K562 (cell line): ENCODE results near the gene ZCCHC14. TPM values are rescaled to one million over a fixed set of nuclear protein-coding genes. Genes with fewer than 3 reads are reported as not detected.

ENCODE experiments used
- ATF7 ChIP-seq: fragments of 450-650 bp; IDR thresholded peaks from 2 replicates; pipeline ENCODE4 v1.7.1; 2014; ENCODE audit warnings: mild to moderate bottlenecking, moderate library complexity
- BRD9 ChIP-seq: fragments of 450-650 bp; IDR thresholded peaks from 2 replicates; pipeline ENCODE4 v1.6.1; 2018; ENCODE audit warnings: low read depth; ENCODE audit not compliant: partially characterized antibody
- CC2D1A ChIP-seq: fragments of 450-650 bp; IDR thresholded peaks from 2 replicates; pipeline ENCODE4 v1.6.1; 2017; ENCODE audit warnings: mild to moderate bottlenecking
- CHD4 ChIP-seq: fragments of 200-600 bp; sonication (generic); IDR thresholded peaks from 3 replicates; pipeline ENCODE4 v1.6.1; 2012; ENCODE audit warnings: low read depth, mild to moderate bottlenecking, mixed read lengths, low read length, inconsistent platforms; ENCODE audit not compliant: insufficient read depth, insufficient replicate concordance, poor library complexity, severe bottlenecking
- DDX20 ChIP-seq: fragments of 450-650 bp; IDR thresholded peaks from 2 replicates; pipeline ENCODE4 v1.6.1; 2016; ENCODE audit warnings: missing genetic modification characterization, low read depth, mild to moderate bottlenecking, missing compliant biosample characterization, moderate library complexity
- EP400 ChIP-seq: fragments of 450-650 bp; IDR thresholded peaks from 2 replicates; pipeline ENCODE4 v1.6.1; 2017; ENCODE audit warnings: antibody characterized with exemption, mild to moderate bottlenecking, moderate library complexity
- KDM1A ChIP-seq, 2 experiments: fragments of 450-650 bp; IDR thresholded peaks; 2 replicates each; pipeline ENCODE4 v1.6.1; 2016; ENCODE audit warnings: mild to moderate bottlenecking in 2 of 2
- MITF ChIP-seq: IDR thresholded peaks from 2 replicates; pipeline ENCODE4 v1.6.1; 2014; ENCODE audit warnings: antibody characterized with exemption
- NCOA6 ChIP-seq: fragments of 450-650 bp; IDR thresholded peaks from 2 replicates; pipeline ENCODE4 v1.6.1; 2017; ENCODE audit warnings: mild to moderate bottlenecking
- NRF1 ChIP-seq, 2 experiments: fragments of 450-650 bp; IDR thresholded peaks in 1 of 2; conservative IDR thresholded peaks in 1 of 2; 2 replicates each; pipeline ENCODE4 v1.6.1; 2014; ENCODE audit warnings: mild to moderate bottlenecking in 2 of 2
- PATZ1 ChIP-seq: fragments of 250-450 bp; sonication (Bioruptor Pico); IDR thresholded peaks from 2 replicates; pipeline ENCODE4 v1.5.0; 2020; ENCODE audit warnings: mild to moderate bottlenecking, borderline replicate concordance
- POLR2G ChIP-seq: fragments of 200-400 bp; formaldehyde crosslinking; IDR thresholded peaks from 2 replicates; pipeline ENCODE4 v1.6.1; 2017; ENCODE audit warnings: low read depth, mild to moderate bottlenecking, antibody characterized with exemption, low read length, moderate library complexity
- RHOXF2B ChIP-seq: fragments of 250-450 bp; sonication (Bioruptor Pico); conservative IDR thresholded peaks from 2 replicates; pipeline ENCODE4 v1.5.1; 2021
- SOX6 ChIP-seq: fragments of 450-650 bp; IDR thresholded peaks from 2 replicates; pipeline ENCODE4 v1.6.1; 2014; ENCODE audit warnings: mild to moderate bottlenecking
- XRCC5 ChIP-seq: fragments of 200-400 bp; formaldehyde crosslinking; IDR thresholded peaks from 2 replicates; pipeline ENCODE4 v1.6.1; 2017; ENCODE audit warnings: low read depth, mild to moderate bottlenecking, low read length
- ZBTB12 ChIP-seq: fragments of 250-450 bp; sonication (Bioruptor Pico); IDR thresholded peaks from 2 replicates; pipeline ENCODE4 v1.4.0; 2020
- ZFX ChIP-seq: sonication (generic); formaldehyde crosslinking; IDR thresholded peaks from 2 replicates; pipeline ENCODE4 v1.8.0; 2022; ENCODE audit warnings: mild to moderate bottlenecking, missing genetic modification reagents, moderate library complexity
- ZNF175 ChIP-seq: fragments of 200-800 bp; sonication (Bioruptor generic); IDR thresholded peaks from 2 replicates; pipeline ENCODE4 v1.6.1; 2016; ENCODE audit warnings: low read depth, mild to moderate bottlenecking, missing genetic modification characterization, missing compliant biosample characterization
- ZNF778 ChIP-seq: fragments of 450-650 bp; formaldehyde crosslinking; IDR thresholded peaks from 2 replicates; pipeline ENCODE4 v1.4.0; 2020; ENCODE audit warnings: mild to moderate bottlenecking, moderate library complexity
- polyA plus RNA-seq, 8 experiments: library from polyadenylated mRNA; depleted of rRNA in 4 of 8; stranded (reverse) in 5 of 8; unstranded in 3 of 8; fragments of >200 nt; fragmentation: Nextera tagmentation in 2 of 8; fragmentation: Illumina TruSeq in 1 of 8; extraction: Ambion mirVana in 2 of 8; extraction: Trizol in 1 of 8; gene quantifications; 2 replicates each; pipeline versions ENCODE4 v1.2.1 to v1.2.3, GENCODE V29; 2011 to 2014; ENCODE audit warnings: inconsistent platforms in 1 of 8, missing spikeins in 1 of 8
- total RNA-seq, 7 experiments: library from RNA; depleted of rRNA in 6 of 7; stranded (reverse); fragments of >200 nt in 6 of 7; fragmentation: Illumina TruSeq in 2 of 7; extraction: Trizol in 2 of 7; gene quantifications; 2 replicates each; pipeline versions ENCODE4 v1.2.1 to v1.2.3, GENCODE V29; 2011 to 2021; ENCODE audit warnings: low replicate concordance in 1 of 7
- TF ChIP-seq, protein P1 (sequence below), 2 experiments: IDR thresholded peaks in 1 of 2; conservative IDR thresholded peaks in 1 of 2; 2 replicates each; pipeline ENCODE4 v1.6.1; 2016; ENCODE audit warnings: low read depth in 2 of 2, mild to moderate bottlenecking in 1 of 2, missing compliant biosample characterization in 1 of 2, missing genetic modification characterization in 1 of 2, moderate library complexity in 1 of 2

Gene ZCCHC14
- total and polyA plus RNA-seq, 9 of the 15 experiments (the other 6 are each of a cell fraction or from before 2014, with no cell fraction given) = 1.5 to 12.4 (median 2.9) TPM

- TF ChIP-seq XRCC5 (0 out of 2 replicates have a peak, but pooled peaks have one; percentile 61), KDM1A (IDR thresholded peaks at IDR 0.05) (peak; percentile 90 to 96), SOX6 (peak; percentile 93), NCOA6 (no peak), MITF (no peak), ZNF175 (CRISPR knock-in tag) (no peak), POLR2G (peak; percentile 83), ZBTB12 (no peak), ZNF778 (no peak), NRF1 (conservative IDR thresholded peaks at IDR 0.05 in 1 of 2, IDR thresholded peaks at IDR 0.05 in 1 of 2) (peak; percentile 59 to 71), ATF7 (peak; percentile 57; the same call in 1 of the 2 replicates), ZFX (CRISPR knock-in tag) (peak; percentile 20; the same call in 1 of the 2 replicates), CHD4 (peak; percentile 94), PATZ1 (CRISPR knock-in tag) (no peak), CC2D1A (peak; percentile 75; the same call in 1 of the 2 replicates), EP400 (no peak), BRD9 (peak; percentile 79), DDX20 (no peak), RHOXF2B (CRISPR knock-in tag) (no peak)
- TF ChIP-seq, protein P1, sequence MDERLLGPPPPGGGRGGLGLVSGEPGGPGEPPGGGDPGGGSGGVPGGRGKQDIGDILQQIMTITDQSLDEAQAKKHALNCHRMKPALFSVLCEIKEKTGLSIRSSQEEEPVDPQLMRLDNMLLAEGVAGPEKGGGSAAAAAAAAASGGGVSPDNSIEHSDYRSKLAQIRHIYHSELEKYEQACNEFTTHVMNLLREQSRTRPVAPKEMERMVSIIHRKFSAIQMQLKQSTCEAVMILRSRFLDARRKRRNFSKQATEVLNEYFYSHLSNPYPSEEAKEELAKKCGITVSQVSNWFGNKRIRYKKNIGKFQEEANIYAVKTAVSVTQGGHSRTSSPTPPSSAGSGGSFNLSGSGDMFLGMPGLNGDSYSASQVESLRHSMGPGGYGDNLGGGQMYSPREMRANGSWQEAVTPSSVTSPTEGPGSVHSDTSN (CRISPR knock-in tag; IDR thresholded peaks at IDR 0.05; ENCODE audit: low read depth) = peak; percentile 94
- TF ChIP-seq, protein P1 (tag; conservative IDR thresholded peaks at IDR 0.05; ENCODE audit: low read depth) = peak; percentile 93
Observed at GRCh38 chr16:87492721-87493607, at the start of gene ZCCHC14 (continued).
